Stomach (tissue), 4 donors: ENCODE results near the gene PTPRG.

Experiments used
- CTCF ChIP-seq, 7 experiments: fragments of 450-650 bp in 4 of 7; fragments of 200-600 bp in 3 of 7; sonication (generic) in 3 of 7; IDR thresholded peaks; one replicate each; pipeline ENCODE4 v1.5.1; 2016 to 2019; ENCODE audit warnings: antibody characterized with exemption in 7 of 7, control low read depth in 2 of 7, mild to moderate bottlenecking in 1 of 7
- EP300 ChIP-seq: sonication (generic); formaldehyde crosslinking; IDR thresholded peaks from one replicate; pipeline ENCODE4 v1.6.1; 2017; ENCODE audit warnings: antibody characterized with exemption
- POLR2AphosphoS5 ChIP-seq, 3 donors: sonication (generic); formaldehyde crosslinking; IDR thresholded peaks; one replicate each; pipeline ENCODE4 v1.6.1; 2016; ENCODE audit warnings: antibody characterized with exemption in 3 of 3

DNA sequence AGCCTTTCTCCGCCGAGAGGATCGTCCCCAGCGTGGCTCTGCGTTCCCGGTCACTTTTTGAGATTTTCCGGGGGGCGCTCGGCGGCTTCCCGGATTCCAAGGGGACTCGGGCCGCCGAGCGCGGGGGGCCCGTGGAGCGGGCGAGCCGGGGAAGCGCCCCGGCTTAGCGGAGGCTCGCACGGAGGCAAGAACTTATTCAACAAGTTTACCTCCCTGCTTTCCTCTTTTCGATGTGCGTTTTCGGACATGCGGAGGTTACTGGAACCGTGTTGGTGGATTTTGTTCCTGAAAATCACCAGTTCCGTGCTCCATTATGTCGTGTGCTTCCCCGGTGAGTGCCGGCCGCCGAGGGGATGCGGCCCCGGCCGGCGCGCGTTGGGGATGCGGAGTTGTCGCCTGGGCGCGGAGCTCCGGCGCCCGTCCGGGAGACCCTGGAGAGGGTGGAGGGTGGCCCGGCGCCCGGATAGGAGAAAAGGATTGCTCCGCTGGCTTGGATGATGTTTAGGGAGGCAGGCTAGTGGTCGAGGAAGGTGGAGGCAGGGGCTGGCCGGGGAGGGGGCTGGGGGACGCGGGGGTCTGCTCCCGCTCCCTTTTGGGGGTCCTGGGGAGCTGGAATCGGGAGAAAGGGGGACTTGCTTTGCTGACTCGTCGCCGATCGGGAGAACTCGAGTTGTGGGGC is 810 bp downstream of the PTPRG start:
- TF ChIP-seq CTCF (IDR thresholded peaks at IDR 0.05) (no peak), EP300 (no peak), POLR2AphosphoS5 (IDR thresholded peaks at IDR 0.05) (no peak)
